Measurements from ENCODE around the gene TTLL1.

Gene TTLL1

DNA sequence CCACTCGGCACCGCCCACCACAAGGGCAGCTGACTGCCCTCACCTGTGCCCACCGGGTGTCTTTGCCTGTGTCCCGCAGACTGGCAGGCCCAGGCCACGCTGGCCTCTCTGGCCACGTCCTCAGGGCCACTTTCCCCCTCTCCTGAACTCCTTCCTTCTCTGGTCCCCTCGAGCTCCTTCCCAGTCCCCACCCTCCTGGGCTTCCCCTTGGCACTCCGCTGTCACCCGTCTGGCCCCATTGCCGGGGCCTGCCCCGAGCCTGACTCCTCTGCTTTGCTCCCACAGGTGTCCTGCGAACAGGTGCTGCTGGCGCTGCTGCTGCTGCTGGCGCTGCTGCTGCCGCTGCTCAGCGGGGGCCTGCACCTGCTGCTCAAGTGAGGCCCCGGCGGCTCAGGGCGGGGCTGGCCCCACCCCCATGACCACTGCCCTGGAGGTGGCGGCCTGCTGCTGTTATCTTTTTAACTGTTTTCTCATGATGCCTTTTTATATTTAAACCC, 39.8 kb upstream of the TTLL1 start:
- H4K20me1 ChIP-seq (ENCODE audit: insufficient read depth), result no peaks in the 10 kb centered on the region
- H3K4me3 ChIP-seq (IDR thresholded peaks at IDR 0.05; ENCODE audit: insufficient read depth, low read depth, low read length), result no peak overlapping the region
- TF ChIP-seq, protein P1, sequence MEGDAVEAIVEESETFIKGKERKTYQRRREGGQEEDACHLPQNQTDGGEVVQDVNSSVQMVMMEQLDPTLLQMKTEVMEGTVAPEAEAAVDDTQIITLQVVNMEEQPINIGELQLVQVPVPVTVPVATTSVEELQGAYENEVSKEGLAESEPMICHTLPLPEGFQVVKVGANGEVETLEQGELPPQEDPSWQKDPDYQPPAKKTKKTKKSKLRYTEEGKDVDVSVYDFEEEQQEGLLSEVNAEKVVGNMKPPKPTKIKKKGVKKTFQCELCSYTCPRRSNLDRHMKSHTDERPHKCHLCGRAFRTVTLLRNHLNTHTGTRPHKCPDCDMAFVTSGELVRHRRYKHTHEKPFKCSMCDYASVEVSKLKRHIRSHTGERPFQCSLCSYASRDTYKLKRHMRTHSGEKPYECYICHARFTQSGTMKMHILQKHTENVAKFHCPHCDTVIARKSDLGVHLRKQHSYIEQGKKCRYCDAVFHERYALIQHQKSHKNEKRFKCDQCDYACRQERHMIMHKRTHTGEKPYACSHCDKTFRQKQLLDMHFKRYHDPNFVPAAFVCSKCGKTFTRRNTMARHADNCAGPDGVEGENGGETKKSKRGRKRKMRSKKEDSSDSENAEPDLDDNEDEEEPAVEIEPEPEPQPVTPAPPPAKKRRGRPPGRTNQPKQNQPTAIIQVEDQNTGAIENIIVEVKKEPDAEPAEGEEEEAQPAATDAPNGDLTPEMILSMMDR (conservative IDR thresholded peaks at IDR 0.05; ENCODE audit: low read depth, low read length), result no peak
- H2AFZ ChIP-seq (ENCODE audit: low read depth), result no peak overlapping the region
- peaks cover 41% of the 10 kb centered on the region for H3K4me1 ChIP-seq (ENCODE audit: low read depth, poor library complexity, severe bottlenecking)
- peak overlapping the region; percentile 77 for H3K4me2 ChIP-seq
- no peaks in the 10 kb centered on the region for H3K27me3 ChIP-seq (ENCODE audit: insufficient read depth, low read depth)
- peak overlapping the region; percentile 12; the same call in 1 of the 2 replicates for H3K27ac ChIP-seq
- H3K9ac ChIP-seq, result no peak overlapping the region
- H3K79me2 ChIP-seq (ENCODE audit: insufficient read depth, low read depth), result no peaks in the 10 kb centered on the region
- no peaks in the 10 kb centered on the region for H3K36me3 ChIP-seq (ENCODE audit: insufficient read depth)

DNA sequence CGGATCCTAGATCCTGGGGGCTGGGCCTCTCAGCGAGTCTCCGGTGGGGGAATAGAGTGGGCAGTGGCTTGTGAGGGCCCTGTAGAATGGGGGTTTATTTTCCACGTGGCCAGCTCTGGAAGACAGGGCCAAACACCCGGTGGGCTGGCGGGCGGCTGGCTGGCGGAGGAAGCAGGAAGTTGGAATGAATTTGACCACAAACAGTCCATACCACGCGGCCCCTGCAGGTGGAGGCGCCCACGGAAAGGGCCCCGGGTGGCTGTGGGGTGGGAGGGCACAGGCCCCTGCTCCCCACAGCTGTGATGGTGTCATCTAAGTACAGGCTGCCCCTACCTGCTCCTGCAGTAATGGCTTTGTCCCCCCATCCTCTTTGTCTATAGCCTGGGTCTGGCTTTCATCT, 38.9 kb upstream of the TTLL1 start:
- H3K9ac ChIP-seq, result no peak overlapping the region
- peak overlapping the region; percentile 77; the same call in 1 of the 2 replicates for H3K4me2 ChIP-seq
- no peaks in the 10 kb centered on the region for H3K79me2 ChIP-seq (ENCODE audit: insufficient read depth, low read depth)
- H3K27me3 ChIP-seq (ENCODE audit: insufficient read depth, low read depth), result no peaks in the 10 kb centered on the region
- H3K27ac ChIP-seq, result no peak overlapping the region
- H3K36me3 ChIP-seq (ENCODE audit: insufficient read depth), result no peaks in the 10 kb centered on the region
- H2AFZ ChIP-seq (ENCODE audit: low read depth), result no peak overlapping the region
- no peaks in the 10 kb centered on the region for H4K20me1 ChIP-seq (ENCODE audit: insufficient read depth)
- H3K4me1 ChIP-seq (ENCODE audit: low read depth, poor library complexity, severe bottlenecking), result peaks cover 41% of the 10 kb centered on the region
- TF ChIP-seq, protein P1 (conservative IDR thresholded peaks at IDR 0.05; ENCODE audit: low read depth, low read length), result no peak
- H3K4me3 ChIP-seq (IDR thresholded peaks at IDR 0.05; ENCODE audit: insufficient read depth, low read depth, low read length), result no peak overlapping the region

DNA sequence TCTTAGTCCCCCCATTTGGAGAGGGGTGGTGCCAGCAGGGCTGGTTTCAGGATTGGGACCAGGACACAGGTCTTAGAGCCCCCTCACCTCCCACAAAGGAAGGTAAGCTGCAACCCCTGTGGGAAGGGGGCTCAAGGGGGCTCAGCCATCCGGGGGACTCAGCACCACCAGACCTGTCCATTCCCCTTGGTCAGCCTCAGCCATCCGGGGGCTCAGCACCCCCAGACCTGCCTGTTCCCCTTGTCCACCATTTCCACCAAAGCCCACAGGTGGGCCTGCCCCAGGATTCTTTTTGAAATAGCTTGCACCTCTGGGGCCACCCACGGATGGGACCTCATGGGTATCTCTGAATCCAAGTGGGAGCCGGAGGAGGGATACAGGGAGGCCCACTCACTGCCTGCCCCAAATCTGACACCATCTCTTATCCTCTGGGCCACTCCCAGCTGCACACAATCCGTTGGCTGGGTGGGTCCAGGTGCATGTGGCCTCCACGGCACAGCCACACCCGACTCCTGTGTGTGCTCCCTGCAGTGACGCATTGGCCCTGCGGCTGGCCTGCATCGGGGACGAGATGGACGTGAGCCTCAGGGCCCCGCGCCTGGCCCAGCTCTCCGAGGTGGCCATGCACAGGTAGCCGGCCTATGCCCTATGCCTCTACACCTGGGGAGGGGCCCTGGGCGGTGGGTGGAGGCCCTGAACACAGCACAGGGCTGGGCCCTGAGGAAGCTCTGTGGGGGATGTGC, 38.1 kb upstream of the TTLL1 start:
- H3K4me1 ChIP-seq (ENCODE audit: low read depth, poor library complexity, severe bottlenecking), result peaks cover 41% of the 10 kb centered on the region
- H3K4me3 ChIP-seq (IDR thresholded peaks at IDR 0.05; ENCODE audit: insufficient read depth, low read depth, low read length), result no peak overlapping the region
- no peaks in the 10 kb centered on the region for H3K27me3 ChIP-seq (ENCODE audit: insufficient read depth, low read depth)
- no peaks in the 10 kb centered on the region for H4K20me1 ChIP-seq (ENCODE audit: insufficient read depth)
- no peak overlapping the region for H2AFZ ChIP-seq (ENCODE audit: low read depth)
- H3K36me3 ChIP-seq (ENCODE audit: insufficient read depth), result no peaks in the 10 kb centered on the region
- no peak overlapping the region for H3K9ac ChIP-seq
- TF ChIP-seq, protein P1 (conservative IDR thresholded peaks at IDR 0.05; ENCODE audit: low read depth, low read length), result no peak
- H3K27ac ChIP-seq, result no peak overlapping the region
- no peaks in the 10 kb centered on the region for H3K79me2 ChIP-seq (ENCODE audit: insufficient read depth, low read depth)
- H3K4me2 ChIP-seq, result no peak overlapping the region

DNA sequence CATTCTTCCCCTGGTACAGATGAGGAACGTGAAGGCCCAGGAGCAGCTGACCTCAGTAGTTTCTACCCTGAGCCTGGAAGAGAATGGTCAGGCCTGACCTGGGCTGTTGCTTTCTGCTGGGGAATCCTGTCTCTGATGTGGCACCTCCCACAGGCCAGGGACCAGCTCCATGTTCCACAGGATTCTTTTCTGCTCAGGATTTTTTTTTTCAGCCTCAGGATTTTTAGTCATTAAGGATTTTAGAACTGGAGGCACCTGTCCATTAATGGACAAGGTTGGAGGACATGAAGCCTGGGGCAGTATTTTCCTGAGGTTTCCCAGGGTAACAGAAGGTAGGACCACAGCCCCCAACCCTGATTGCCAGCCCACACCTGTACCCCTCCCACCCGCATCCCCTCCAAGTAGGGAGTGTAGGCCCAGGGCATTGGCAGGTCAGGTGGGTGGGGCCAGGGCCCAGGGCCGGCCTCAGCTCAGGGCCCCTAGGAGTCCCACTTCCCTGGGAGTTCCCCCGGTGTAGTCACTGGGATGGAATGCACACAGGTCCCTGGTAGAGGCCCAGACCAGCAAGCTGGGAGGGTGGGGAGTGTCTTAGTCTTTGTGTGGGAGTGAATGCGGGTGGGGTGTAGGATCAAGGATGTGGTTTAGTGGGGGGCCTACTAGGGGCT, 37.4 kb upstream of the TTLL1 start:
- Histone ChIP-seq H3K4me3 (IDR thresholded peaks at IDR 0.05; ENCODE audit: insufficient read depth, low read depth, low read length) (no peak overlapping the region), H3K4me2 (no peak overlapping the region), H3K27ac (no peak overlapping the region), H4K20me1 (ENCODE audit: insufficient read depth) (no peaks in the 10 kb centered on the region), H3K9ac (no peak overlapping the region), H3K4me1 (ENCODE audit: low read depth, poor library complexity, severe bottlenecking) (peaks cover 41% of the 10 kb centered on the region), H3K36me3 (ENCODE audit: insufficient read depth) (no peaks in the 10 kb centered on the region), H3K79me2 (ENCODE audit: insufficient read depth, low read depth) (no peaks in the 10 kb centered on the region), H3K27me3 (ENCODE audit: insufficient read depth, low read depth) (no peaks in the 10 kb centered on the region), H2AFZ (ENCODE audit: low read depth) (no peak overlapping the region)
- TF ChIP-seq, protein P1 (conservative IDR thresholded peaks at IDR 0.05; ENCODE audit: low read depth, low read length), result no peak

Data from KMS-11 (cell line).